GM12878 (cell line): Measurements from ENCODE around the gene TM7SF2. TPM values are rescaled to one million over a fixed set of nuclear protein-coding genes. Genes with fewer than 3 reads are reported as not detected.

Source experiments
- DPF2 ChIP-seq: fragments of 450-650 bp; IDR thresholded peaks from 2 replicates; pipeline ENCODE4 v1.6.1; 2017; ENCODE audit warnings: mild to moderate bottlenecking
- E2F4 ChIP-seq: IDR thresholded peaks from 2 replicates; pipeline ENCODE4 v1.6.1; 2012; ENCODE audit warnings: low read depth, low read length, improper control_type of control experiment
- HCFC1 ChIP-seq: fragments of 150-350 bp; IDR thresholded peaks from 2 replicates; pipeline ENCODE4 v1.6.1; 2014; ENCODE audit warnings: low read length
- IKZF2 ChIP-seq, 2 experiments: fragments of 450-650 bp; IDR thresholded peaks; 2 replicates each; pipeline ENCODE4 v1.6.1; 2017; ENCODE audit warnings: mild to moderate bottlenecking in 2 of 2, moderate library complexity in 2 of 2
- JUNB ChIP-seq: IDR thresholded peaks from 2 replicates; pipeline ENCODE4 v1.6.1; 2016; ENCODE audit warnings: antibody characterized with exemption, mild to moderate bottlenecking
- MEF2B ChIP-seq: fragments of 450-650 bp; IDR thresholded peaks from 2 replicates; pipeline ENCODE4 v1.6.1; 2018; ENCODE audit warnings: mild to moderate bottlenecking, moderate library complexity; ENCODE audit not compliant: partially characterized antibody, poor library complexity, severe bottlenecking
- MYC ChIP-seq: IDR thresholded peaks from 2 replicates; pipeline ENCODE4 v1.6.1; 2011; ENCODE audit warnings: mild to moderate bottlenecking, low read length, moderate library complexity, inconsistent platforms; ENCODE audit not compliant: insufficient read depth, insufficient replicate concordance, insufficient read length, severe bottlenecking
- NFIC ChIP-seq: IDR thresholded peaks from 2 replicates; pipeline ENCODE4 v1.6.1; 2012; ENCODE audit warnings: low read depth, mild to moderate bottlenecking, inconsistent platforms, low read length, moderate library complexity
- NR2F1 ChIP-seq: fragments of 450-650 bp; conservative IDR thresholded peaks from 2 replicates; pipeline ENCODE4 v1.6.1; 2017; ENCODE audit warnings: mild to moderate bottlenecking
- POLR2AphosphoS2 ChIP-seq: IDR thresholded peaks from 2 replicates; pipeline ENCODE4 v1.6.1; 2011; ENCODE audit warnings: low read depth, mild to moderate bottlenecking, low read length, improper control_type of control experiment, moderate library complexity
- RUNX3 ChIP-seq: IDR thresholded peaks from 2 replicates; pipeline ENCODE4 v1.6.1; 2012; ENCODE audit warnings: low read length, inconsistent platforms
- SIN3A ChIP-seq: IDR thresholded peaks from 2 replicates; pipeline ENCODE4 v1.6.1; 2012; ENCODE audit warnings: low read depth, low read length, improper control_type of control experiment
- SREBF2 ChIP-seq: IDR thresholded peaks from 2 replicates; pipeline ENCODE4 v1.6.1; 2012; ENCODE audit warnings: mild to moderate bottlenecking, low read length
- STAT3 ChIP-seq: IDR thresholded peaks from 2 replicates; pipeline ENCODE4 v1.6.1; 2011; ENCODE audit warnings: low read depth, low read length, improper control_type of control experiment
- TAF1 ChIP-seq: IDR thresholded peaks from 2 replicates; pipeline ENCODE4 v1.6.1; 2011; ENCODE audit warnings: mild to moderate bottlenecking, low read depth, low read length, borderline replicate concordance
- TCF12 ChIP-seq: IDR thresholded peaks from 2 replicates; pipeline ENCODE4 v1.6.1; 2011; ENCODE audit warnings: low read depth, mild to moderate bottlenecking, low read length
- YBX1 ChIP-seq: fragments of 450-650 bp; IDR thresholded peaks from 2 replicates; pipeline ENCODE4 v1.6.1; 2016; ENCODE audit warnings: antibody characterized with exemption
- polyA plus RNA-seq, 11 experiments: library from polyadenylated mRNA; depleted of rRNA in 4 of 11; unstranded in 6 of 11; stranded (reverse) in 5 of 11; fragments of >200 nt; fragmentation: Nextera tagmentation in 4 of 11; fragmentation: Illumina TruSeq in 1 of 11; extraction: Ambion mirVana in 4 of 11; extraction: Trizol in 1 of 11; gene quantifications; 1 replicate in 1 of 11; 2 replicates in 10 of 11; pipeline versions ENCODE4 v1.2.1 to v1.2.3, GENCODE V29; 2011 to 2016; ENCODE audit warnings: inconsistent platforms in 2 of 11, missing spikeins in 2 of 11, low read depth in 1 of 11
- total RNA-seq, 4 experiments: library from RNA; depleted of rRNA in 3 of 4; stranded (reverse); fragments of >200 nt in 3 of 4; fragmentation: Illumina TruSeq in 1 of 4; extraction: Trizol in 1 of 4; gene quantifications; 2 replicates each; pipeline versions ENCODE4 v1.2.1 to v1.2.3, GENCODE V29; 2013 to 2021
- TF ChIP-seq, protein P1 (sequence below): fragments of 450-650 bp; IDR thresholded peaks from 2 replicates; pipeline ENCODE4 v1.6.1; 2017; ENCODE audit warnings: antibody characterized with exemption, mild to moderate bottlenecking, moderate library complexity
- TF ChIP-seq, protein P2 (sequence below): IDR thresholded peaks from 2 replicates; pipeline ENCODE4 v1.6.1; 2012; ENCODE audit warnings: low read depth, low read length, improper control_type of control experiment
- TF ChIP-seq, protein P3 (sequence below): fragments of 450-650 bp; formaldehyde crosslinking; IDR thresholded peaks from 2 replicates; pipeline ENCODE4 v1.4.0; 2022; ENCODE audit warnings: mild to moderate bottlenecking, moderate library complexity
- TF ChIP-seq, protein P4 (sequence below): fragments of 450-650 bp; conservative IDR thresholded peaks from 2 replicates; pipeline ENCODE4 v1.6.1; 2017; ENCODE audit warnings: mild to moderate bottlenecking, moderate library complexity

Gene TM7SF2
- total and polyA plus RNA-seq, 10 of the 15 experiments (the other 5 are each of a cell fraction or from before 2014, with no cell fraction given): 0.52 to 57.7 (median 20.7) TPM

DNA sequence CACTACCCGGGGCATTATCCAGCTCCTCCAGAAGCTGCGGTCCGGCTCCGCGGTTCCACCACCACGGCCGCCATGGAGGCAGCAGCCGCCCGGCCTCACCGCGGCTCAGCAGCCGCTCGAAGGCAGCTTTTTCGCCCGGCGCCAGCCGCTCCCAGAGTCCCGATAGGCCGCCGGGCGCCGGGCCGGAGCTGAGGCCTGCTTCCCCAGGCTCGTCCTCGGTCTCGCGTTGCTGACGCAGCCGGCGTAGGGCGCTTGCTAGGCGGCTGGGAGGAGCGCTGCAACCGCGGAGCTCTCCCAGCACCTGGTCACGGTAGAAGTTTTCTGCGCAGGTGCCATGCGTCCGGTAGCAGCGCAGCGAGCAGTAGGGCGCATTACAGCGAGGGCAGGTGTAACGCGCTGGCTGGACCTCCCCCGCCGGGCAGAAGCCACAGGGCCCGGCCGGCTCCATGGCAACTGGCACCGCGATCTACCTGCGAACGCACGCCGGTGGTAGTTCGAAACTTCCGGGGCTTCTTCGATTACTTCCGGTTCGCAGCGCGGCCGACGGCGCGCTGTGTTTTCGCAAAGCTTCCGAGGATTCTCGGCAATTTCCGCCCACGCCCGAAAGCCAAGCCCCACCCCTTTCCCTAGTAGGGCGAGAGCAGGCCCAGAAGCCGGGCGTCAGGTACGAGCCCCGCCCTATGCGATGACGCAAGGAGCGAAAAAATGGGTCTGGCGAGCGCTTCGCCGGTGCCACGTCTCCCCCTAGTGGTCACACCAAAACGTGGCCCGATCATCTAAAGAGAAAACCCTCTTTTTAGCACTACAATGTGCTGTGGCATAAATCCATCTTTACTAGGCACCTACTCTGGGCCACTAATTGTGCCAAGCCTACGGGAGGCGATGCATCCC lies 5.8 kb downstream of the TM7SF2 start, which contains the start of gene ZNHIT2 (continued):
- no peak for TF ChIP-seq STAT3
- TF ChIP-seq NFIC: no peak
- TF ChIP-seq SREBF2: peak; percentile 72
- peak; percentile 81 for TF ChIP-seq POLR2AphosphoS2
- peak; percentile 71 for TF ChIP-seq HCFC1
- no peak for TF ChIP-seq IKZF2 (IDR thresholded peaks at IDR 0.05)
- TF ChIP-seq, protein P1, sequence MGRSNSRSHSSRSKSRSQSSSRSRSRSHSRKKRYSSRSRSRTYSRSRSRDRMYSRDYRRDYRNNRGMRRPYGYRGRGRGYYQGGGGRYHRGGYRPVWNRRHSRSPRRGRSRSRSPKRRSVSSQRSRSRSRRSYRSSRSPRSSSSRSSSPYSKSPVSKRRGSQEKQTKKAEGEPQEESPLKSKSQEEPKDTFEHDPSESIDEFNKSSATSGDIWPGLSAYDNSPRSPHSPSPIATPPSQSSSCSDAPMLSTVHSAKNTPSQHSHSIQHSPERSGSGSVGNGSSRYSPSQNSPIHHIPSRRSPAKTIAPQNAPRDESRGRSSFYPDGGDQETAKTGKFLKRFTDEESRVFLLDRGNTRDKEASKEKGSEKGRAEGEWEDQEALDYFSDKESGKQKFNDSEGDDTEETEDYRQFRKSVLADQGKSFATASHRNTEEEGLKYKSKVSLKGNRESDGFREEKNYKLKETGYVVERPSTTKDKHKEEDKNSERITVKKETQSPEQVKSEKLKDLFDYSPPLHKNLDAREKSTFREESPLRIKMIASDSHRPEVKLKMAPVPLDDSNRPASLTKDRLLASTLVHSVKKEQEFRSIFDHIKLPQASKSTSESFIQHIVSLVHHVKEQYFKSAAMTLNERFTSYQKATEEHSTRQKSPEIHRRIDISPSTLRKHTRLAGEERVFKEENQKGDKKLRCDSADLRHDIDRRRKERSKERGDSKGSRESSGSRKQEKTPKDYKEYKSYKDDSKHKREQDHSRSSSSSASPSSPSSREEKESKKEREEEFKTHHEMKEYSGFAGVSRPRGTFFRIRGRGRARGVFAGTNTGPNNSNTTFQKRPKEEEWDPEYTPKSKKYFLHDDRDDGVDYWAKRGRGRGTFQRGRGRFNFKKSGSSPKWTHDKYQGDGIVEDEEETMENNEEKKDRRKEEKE: no peak
- TF ChIP-seq NR2F1: no peak
- TF ChIP-seq, protein P2, sequence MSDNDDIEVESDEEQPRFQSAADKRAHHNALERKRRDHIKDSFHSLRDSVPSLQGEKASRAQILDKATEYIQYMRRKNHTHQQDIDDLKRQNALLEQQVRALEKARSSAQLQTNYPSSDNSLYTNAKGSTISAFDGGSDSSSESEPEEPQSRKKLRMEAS: peak; percentile 86
- no peak for TF ChIP-seq YBX1
- TF ChIP-seq, protein P3, sequence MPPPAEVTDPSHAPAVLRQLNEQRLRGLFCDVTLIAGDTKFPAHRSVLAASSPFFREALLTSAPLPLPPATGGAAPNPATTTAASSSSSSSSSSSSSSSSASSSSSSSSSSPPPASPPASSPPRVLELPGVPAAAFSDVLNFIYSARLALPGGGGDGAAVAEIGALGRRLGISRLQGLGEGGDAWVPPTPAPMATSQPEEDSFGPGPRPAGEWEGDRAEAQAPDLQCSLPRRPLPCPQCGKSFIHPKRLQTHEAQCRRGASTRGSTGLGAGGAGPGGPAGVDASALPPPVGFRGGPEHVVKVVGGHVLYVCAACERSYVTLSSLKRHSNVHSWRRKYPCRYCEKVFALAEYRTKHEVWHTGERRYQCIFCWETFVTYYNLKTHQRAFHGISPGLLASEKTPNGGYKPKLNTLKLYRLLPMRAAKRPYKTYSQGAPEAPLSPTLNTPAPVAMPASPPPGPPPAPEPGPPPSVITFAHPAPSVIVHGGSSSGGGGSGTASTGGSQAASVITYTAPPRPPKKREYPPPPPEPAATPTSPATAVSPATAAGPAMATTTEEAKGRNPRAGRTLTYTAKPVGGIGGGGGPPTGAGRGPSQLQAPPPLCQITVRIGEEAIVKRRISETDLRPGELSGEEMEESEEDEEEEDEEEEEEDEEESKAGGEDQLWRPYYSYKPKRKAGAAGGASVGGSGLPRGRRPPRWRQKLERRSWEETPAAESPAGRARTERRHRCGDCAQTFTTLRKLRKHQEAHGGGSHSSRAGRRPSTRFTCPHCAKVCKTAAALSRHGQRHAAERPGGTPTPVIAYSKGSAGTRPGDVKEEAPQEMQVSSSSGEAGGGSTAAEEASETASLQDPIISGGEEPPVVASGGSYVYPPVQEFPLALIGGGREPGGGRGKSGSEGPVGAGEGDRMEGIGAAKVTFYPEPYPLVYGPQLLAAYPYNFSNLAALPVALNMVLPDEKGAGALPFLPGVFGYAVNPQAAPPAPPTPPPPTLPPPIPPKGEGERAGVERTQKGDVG (CRISPR knock-in tag): no peak
- peak; percentile 14 for TF ChIP-seq MEF2B
- TF ChIP-seq TAF1: 0 out of 2 replicates have a peak, but pooled peaks have one; percentile 43
- TF ChIP-seq RUNX3: peak; percentile 45
- peak; percentile 58; the same call in 1 of the 2 replicates for TF ChIP-seq DPF2
- TF ChIP-seq TCF12: no peak; the same call in 1 of the 2 replicates
- peak; percentile 33 for TF ChIP-seq MYC
- no peak; the same call in 1 of the 2 replicates for TF ChIP-seq JUNB
- TF ChIP-seq, protein P4, sequence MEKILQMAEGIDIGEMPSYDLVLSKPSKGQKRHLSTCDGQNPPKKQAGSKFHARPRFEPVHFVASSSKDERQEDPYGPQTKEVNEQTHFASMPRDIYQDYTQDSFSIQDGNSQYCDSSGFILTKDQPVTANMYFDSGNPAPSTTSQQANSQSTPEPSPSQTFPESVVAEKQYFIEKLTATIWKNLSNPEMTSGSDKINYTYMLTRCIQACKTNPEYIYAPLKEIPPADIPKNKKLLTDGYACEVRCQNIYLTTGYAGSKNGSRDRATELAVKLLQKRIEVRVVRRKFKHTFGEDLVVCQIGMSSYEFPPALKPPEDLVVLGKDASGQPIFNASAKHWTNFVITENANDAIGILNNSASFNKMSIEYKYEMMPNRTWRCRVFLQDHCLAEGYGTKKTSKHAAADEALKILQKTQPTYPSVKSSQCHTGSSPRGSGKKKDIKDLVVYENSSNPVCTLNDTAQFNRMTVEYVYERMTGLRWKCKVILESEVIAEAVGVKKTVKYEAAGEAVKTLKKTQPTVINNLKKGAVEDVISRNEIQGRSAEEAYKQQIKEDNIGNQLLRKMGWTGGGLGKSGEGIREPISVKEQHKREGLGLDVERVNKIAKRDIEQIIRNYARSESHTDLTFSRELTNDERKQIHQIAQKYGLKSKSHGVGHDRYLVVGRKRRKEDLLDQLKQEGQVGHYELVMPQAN: peak; percentile 98
- peak; percentile 96 for TF ChIP-seq SIN3A
- no peak for TF ChIP-seq E2F4
